Suprapubic skin (tissue), 3 donors: Measurements from ENCODE around the gene SEMA3G.

Experiments
- CTCF ChIP-seq, 2 donors: fragments of 200-600 bp in 1 of 2; fragments of 450-650 bp in 1 of 2; sonication (generic) in 1 of 2; IDR thresholded peaks; one replicate each; pipeline ENCODE4 v1.5.1; 2016 to 2019; ENCODE audit warnings: antibody characterized with exemption in 2 of 2, mild to moderate bottlenecking in 1 of 2, moderate library complexity in 1 of 2
- EP300 ChIP-seq: sonication (generic); formaldehyde crosslinking; IDR thresholded peaks from one replicate; pipeline ENCODE4 v1.6.1; 2017; ENCODE audit warnings: antibody characterized with exemption

- TF ChIP-seq CTCF (IDR thresholded peaks at IDR 0.05) (no peak), EP300 (no peak)
Measured at GRCh38 chr3:52422669-52423068, 22.2 kb downstream of the SEMA3G start.
